ENCODE measurements around the gene PGAP3. TPM values are rescaled to one million over a fixed set of nuclear protein-coding genes. Genes with fewer than 3 reads are reported as not detected.

The PGAP3 gene
- total RNA-seq, 1 experiment from 2014 or later: 5.9 TPM

GRCh38 chr17:39676198-39676819, 11.5 kb downstream of the PGAP3 start:
- DNase-seq: no peak
- intact Hi-C loops (cut with micrococcal nuclease): no loop called here
- CTCF ChIA-PET: interaction anchor here (0.6 kb wide), 1 partner anchor 11 kb away, joined by 3 read pairs; the partner anchor contains the start of gene TCAP

GRCh38 chr17:39675390-39676082, 12.3 kb downstream of the PGAP3 start:
- TF ChIP-seq EZH2phosphoT487 (IDR thresholded peaks at IDR 0.05; ENCODE audit: borderline replicate concordance, low read length) (no peak), EZH2 (IDR thresholded peaks at IDR 0.05; ENCODE audit: low read length, unreplicated experiment) (no peak), CTCF (conservative IDR thresholded peaks at IDR 0.05; ENCODE audit: low read depth, low read length) (no peak)
- no peaks in the 10 kb centered on the region for H3F3A ChIP-seq (ENCODE audit: low read length, unreplicated experiment)
- no peaks in the 10 kb centered on the region for H3K79me2 ChIP-seq (ENCODE audit: low read length)
- H3K9me2 ChIP-seq (replicated peaks; ENCODE audit: low read length): no peaks in the 10 kb centered on the region
- intact Hi-C loops (cut with micrococcal nuclease): no loop called here
- H3K27me3 ChIP-seq (ENCODE audit: low read length): no peaks in the 10 kb centered on the region
- H3K27ac ChIP-seq (ENCODE audit: low read length): no peak overlapping the region
- no peaks in the 10 kb centered on the region for H3K9me3 ChIP-seq (ENCODE audit: low read length)
- DNase-seq (no peak), ATAC-seq (no peak)
- ChIA-PET CTCF (no interaction called here), POLR2A (ENCODE audit: unreplicated experiment) (no interaction called here)
- no peaks in the 10 kb centered on the region for H4K20me1 ChIP-seq (ENCODE audit: low read length)
- H3K4me1 ChIP-seq (ENCODE audit: insufficient read depth, low read length): peaks cover 11% of the 10 kb centered on the region; the same call in 1 of the 2 replicates
- no TSS peak for BruUV-seq (replicated peaks)
- no peaks in the 10 kb centered on the region for H3K36me3 ChIP-seq (ENCODE audit: low read depth, low read length)
- peak overlapping the region; percentile 16; the same call in 1 of the 2 replicates for H3K4me2 ChIP-seq (ENCODE audit: low read length)
- no peak overlapping the region for H2AFZ ChIP-seq (ENCODE audit: low read length)
- no peak overlapping the region for H3K4me3 ChIP-seq (ENCODE audit: low read length)
- H3K9ac ChIP-seq (ENCODE audit: low read length): no peak overlapping the region

More at GRCh38 chr17:39676198-39676819, 11.5 kb downstream of the PGAP3 start:
- no peaks in the 10 kb centered on the region for H3K9me2 ChIP-seq (replicated peaks; ENCODE audit: low read length)
- no peak for ATAC-seq
- no peak overlapping the region for H3K27ac ChIP-seq (ENCODE audit: low read length)
- H3K9ac ChIP-seq (ENCODE audit: low read length): no peak overlapping the region
- H3K9me3 ChIP-seq (ENCODE audit: low read length): no peaks in the 10 kb centered on the region
- H3K4me1 ChIP-seq (ENCODE audit: insufficient read depth, low read length): peaks cover 11% of the 10 kb centered on the region; the same call in 1 of the 2 replicates
- no peak for TF ChIP-seq EZH2phosphoT487 (IDR thresholded peaks at IDR 0.05; ENCODE audit: borderline replicate concordance, low read length)
- TF ChIP-seq EZH2 (IDR thresholded peaks at IDR 0.05; ENCODE audit: low read length, unreplicated experiment): no peak
- no peak for TF ChIP-seq CTCF (conservative IDR thresholded peaks at IDR 0.05; ENCODE audit: low read depth, low read length)
- H3F3A ChIP-seq (ENCODE audit: low read length, unreplicated experiment): no peaks in the 10 kb centered on the region
- H4K20me1 ChIP-seq (ENCODE audit: low read length): no peaks in the 10 kb centered on the region
- H3K4me3 ChIP-seq (ENCODE audit: low read length): no peak overlapping the region
- no peak overlapping the region for H3K4me2 ChIP-seq (ENCODE audit: low read length)
- no peaks in the 10 kb centered on the region for H3K27me3 ChIP-seq (ENCODE audit: low read length)
- no peak overlapping the region for H2AFZ ChIP-seq (ENCODE audit: low read length)
- no peaks in the 10 kb centered on the region for H3K36me3 ChIP-seq (ENCODE audit: low read depth, low read length)
- BruUV-seq (replicated peaks): no TSS peak
- POLR2A ChIA-PET (ENCODE audit: unreplicated experiment): no interaction called here
- no peaks in the 10 kb centered on the region for H3K79me2 ChIP-seq (ENCODE audit: low read length)

All from PC-3 (cell line).